Mesenchymal stem cell (in vitro differentiated cells and primary cell): Measurements from ENCODE around the gene PPP1R9A.

Experiments
- DNase-seq: peaks from one replicate; pipeline ENCODE4 v3.0.0-alpha.2; 2013
- H2AFZ ChIP-seq: one replicate; pipeline ENCODE4 v1.6.1; 2013; ENCODE audit warnings: low read depth, mild to moderate bottlenecking, control low read depth, inconsistent platforms, low read length, moderate library complexity
- H2AK5ac ChIP-seq: 2 replicates; pipeline ENCODE4 v1.6.1; 2013; ENCODE audit warnings: low read length, moderate library complexity, mild to moderate bottlenecking, inconsistent platforms; ENCODE audit not compliant: severe bottlenecking
- H2BK120ac ChIP-seq: one replicate; pipeline ENCODE4 v1.6.1; 2013; ENCODE audit warnings: low read depth, mild to moderate bottlenecking, inconsistent platforms, low read length, moderate library complexity
- H2BK12ac ChIP-seq, 2 experiments: one replicate each; pipeline ENCODE4 v1.6.1; 2013; ENCODE audit warnings: inconsistent platforms in 2 of 2, low read length in 2 of 2, mild to moderate bottlenecking in 2 of 2, moderate library complexity in 2 of 2, control low read depth in 1 of 2
- H2BK15ac ChIP-seq: one replicate; pipeline ENCODE4 v1.6.1; 2013; ENCODE audit warnings: mild to moderate bottlenecking, low read depth, inconsistent platforms; ENCODE audit not compliant: poor library complexity, severe bottlenecking
- H2BK5ac ChIP-seq: 2 replicates; pipeline ENCODE4 v1.6.1; 2013; ENCODE audit warnings: low read depth, mild to moderate bottlenecking, low read length, control low read depth, inconsistent platforms; ENCODE audit not compliant: poor library complexity, severe bottlenecking
- H3K14ac ChIP-seq, 2 experiments: one replicate each; pipeline ENCODE4 v1.6.1; 2013; ENCODE audit warnings: inconsistent platforms in 2 of 2, low read length in 2 of 2, control low read depth in 1 of 2, mild to moderate bottlenecking in 1 of 2, moderate library complexity in 1 of 2
- H3K18ac ChIP-seq, 2 experiments: one replicate each; pipeline ENCODE4 v1.6.1; 2013; ENCODE audit warnings: inconsistent platforms in 2 of 2, low read length in 2 of 2, control low read depth in 1 of 2, low read depth in 1 of 2, mild to moderate bottlenecking in 1 of 2
- H3K23ac ChIP-seq, 2 experiments: one replicate each; pipeline ENCODE4 v1.6.1; 2013; ENCODE audit warnings: inconsistent platforms in 2 of 2, low read length in 2 of 2, mild to moderate bottlenecking in 2 of 2, moderate library complexity in 2 of 2, control low read depth in 1 of 2
- H3K27ac ChIP-seq: 2 replicates; pipeline ENCODE4 v1.5.1; 2013; ENCODE audit warnings: mild to moderate bottlenecking, moderate library complexity, low read length, control low read depth, inconsistent platforms; ENCODE audit not compliant: poor library complexity, severe bottlenecking
- H3K27me3 ChIP-seq, 2 experiments: 2 replicates each; pipeline versions ENCODE4 v1.6.1 to v1.7.0; 2013; ENCODE audit warnings: low read length in 2 of 2, mild to moderate bottlenecking in 2 of 2, moderate library complexity in 2 of 2, control low read depth in 1 of 2, inconsistent platforms in 1 of 2; ENCODE audit not compliant: control insufficient read depth in 1 of 2, insufficient read depth in 1 of 2
- H3K36me3 ChIP-seq, 2 experiments: 2 replicates each; pipeline versions ENCODE4 v1.6.1 to v1.7.0; 2013; ENCODE audit warnings: low read length in 2 of 2, control low read depth in 1 of 2, inconsistent platforms in 1 of 2, low read depth in 1 of 2, mild to moderate bottlenecking in 1 of 2; ENCODE audit not compliant: insufficient read depth in 2 of 2, control insufficient read depth in 1 of 2
- H3K4ac ChIP-seq, 2 experiments: one replicate each; pipeline ENCODE4 v1.6.1; 2013; ENCODE audit warnings: inconsistent platforms in 2 of 2, low read length in 2 of 2, mild to moderate bottlenecking in 2 of 2, moderate library complexity in 2 of 2, control low read depth in 1 of 2, low read depth in 1 of 2
- H3K4me1 ChIP-seq: 2 replicates; pipeline ENCODE4 v1.6.1; 2013; ENCODE audit warnings: low read depth, low read length, control low read depth; ENCODE audit not compliant: control insufficient read depth, insufficient read depth
- H3K4me2 ChIP-seq: 2 replicates; pipeline ENCODE4 v1.6.1; 2013; ENCODE audit warnings: low read length, mild to moderate bottlenecking, inconsistent platforms; ENCODE audit not compliant: poor library complexity, severe bottlenecking
- H3K4me3 ChIP-seq, 2 experiments: 2 replicates each; pipeline versions ENCODE4 v1.5.1 to v1.7.0; 2013; ENCODE audit warnings: low read length in 2 of 2, mild to moderate bottlenecking in 2 of 2, control low read depth in 1 of 2, low read depth in 1 of 2; ENCODE audit not compliant: insufficient read depth in 1 of 2
- H3K79me1 ChIP-seq: replicated peaks from 2 replicates; pipeline ENCODE4 v1.6.1; 2013; ENCODE audit warnings: mild to moderate bottlenecking, control low read depth, low read length, inconsistent platforms; ENCODE audit not compliant: poor library complexity, severe bottlenecking
- H3K9ac ChIP-seq: 2 replicates; pipeline ENCODE4 v1.7.0; 2013; ENCODE audit warnings: mild to moderate bottlenecking, low read length, moderate library complexity
- H3K9me3 ChIP-seq: 2 replicates; pipeline ENCODE4 v1.7.0; 2013; ENCODE audit warnings: mild to moderate bottlenecking, low read length; ENCODE audit not compliant: control insufficient read depth
- H4K8ac ChIP-seq: one replicate; pipeline ENCODE4 v1.6.1; 2013; ENCODE audit warnings: inconsistent platforms, mild to moderate bottlenecking, low read length, moderate library complexity
- H4K91ac ChIP-seq: one replicate; pipeline ENCODE4 v1.6.1; 2013; ENCODE audit warnings: mild to moderate bottlenecking, low read length, inconsistent platforms
- WGBS: methylation state at CpG from one replicate; pipeline ENCODE4 v1.1.7; 2013; ENCODE audit warnings: mixed read lengths; 5-methylcytosine and 5-hydroxymethylcytosine counted together

The PPP1R9A gene

DNA sequence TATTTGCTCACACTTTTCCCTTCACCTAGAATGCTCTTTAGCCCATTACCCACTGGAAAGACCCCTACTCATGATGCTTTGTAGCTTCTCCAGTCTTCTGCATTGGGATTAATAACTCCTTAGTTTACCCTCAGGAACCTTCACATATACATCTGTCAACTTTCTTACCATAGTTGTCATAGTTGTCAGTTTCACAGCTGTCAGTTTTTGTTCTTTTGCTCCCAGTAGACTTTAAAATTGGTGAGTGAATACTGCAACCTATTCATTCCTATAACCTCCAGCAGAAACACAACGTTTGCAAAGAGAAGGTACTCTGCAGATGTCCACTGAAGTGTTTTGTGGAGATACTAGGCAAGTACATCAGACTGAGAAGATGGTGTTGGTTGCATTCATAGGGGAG is 414.3 kb downstream of the PPP1R9A start:
- H4K91ac ChIP-seq: no peak overlapping the region
- no peak overlapping the region for H2BK12ac ChIP-seq
- WGBS: 100% methylated on average over 1 of the region's 1 CpG
- H3K4me1 ChIP-seq: peaks cover 4% of the 10 kb centered on the region
- no peak overlapping the region for H2BK120ac ChIP-seq
- H2AK5ac ChIP-seq: no peak overlapping the region
- H3K14ac ChIP-seq: no peak overlapping the region
- peaks cover 0 to 18% of the 10 kb centered on the region in 2 experiments for H3K27me3 ChIP-seq
- peaks cover 4% of the 10 kb centered on the region for H3K9me3 ChIP-seq
- DNase-seq: no peak
- no peak overlapping the region for H2BK5ac ChIP-seq
- H3K23ac ChIP-seq: no peak overlapping the region
- no peak overlapping the region for H4K8ac ChIP-seq
- H3K36me3 ChIP-seq: no peaks in the 10 kb centered on the region
- H3K27ac ChIP-seq: no peak overlapping the region
- H3K79me1 ChIP-seq: no peaks in the 10 kb centered on the region
- no peak overlapping the region for H3K9ac ChIP-seq
- no peak overlapping the region for H3K4ac ChIP-seq
- H3K4me2 ChIP-seq: no peak overlapping the region
- H2BK15ac ChIP-seq: no peak overlapping the region
- no peak overlapping the region for H3K4me3 ChIP-seq
- no peak overlapping the region for H2AFZ ChIP-seq
- H3K18ac ChIP-seq: no peak overlapping the region

GRCh38 chr7:95322396-95322795 is 415.0 kb downstream of the PPP1R9A start:
- peaks cover 4% of the 10 kb centered on the region for H3K4me1 ChIP-seq
- H2BK15ac ChIP-seq: no peak overlapping the region
- no peaks in the 10 kb centered on the region for H3K79me1 ChIP-seq
- no peaks in the 10 kb centered on the region for H3K36me3 ChIP-seq
- H3K14ac ChIP-seq: no peak overlapping the region
- no peak for DNase-seq
- no peak overlapping the region for H3K27ac ChIP-seq
- H4K8ac ChIP-seq: no peak overlapping the region
- H2BK12ac ChIP-seq: no peak overlapping the region
- H3K4me2 ChIP-seq: no peak overlapping the region
- no peak overlapping the region for H2AFZ ChIP-seq
- H4K91ac ChIP-seq: no peak overlapping the region
- H2BK120ac ChIP-seq: no peak overlapping the region
- H2AK5ac ChIP-seq: no peak overlapping the region
- peaks cover 0 to 18% of the 10 kb centered on the region in 2 experiments for H3K27me3 ChIP-seq
- H3K9me3 ChIP-seq: peaks cover 4% of the 10 kb centered on the region
- 83% methylated on average over 7 of the region's 8 CpGs for WGBS
- H3K23ac ChIP-seq: no peak overlapping the region
- no peak overlapping the region for H3K4me3 ChIP-seq
- H2BK5ac ChIP-seq: no peak overlapping the region
- H3K18ac ChIP-seq: no peak overlapping the region
- H3K4ac ChIP-seq: no peak overlapping the region
- H3K9ac ChIP-seq: no peak overlapping the region

DNA sequence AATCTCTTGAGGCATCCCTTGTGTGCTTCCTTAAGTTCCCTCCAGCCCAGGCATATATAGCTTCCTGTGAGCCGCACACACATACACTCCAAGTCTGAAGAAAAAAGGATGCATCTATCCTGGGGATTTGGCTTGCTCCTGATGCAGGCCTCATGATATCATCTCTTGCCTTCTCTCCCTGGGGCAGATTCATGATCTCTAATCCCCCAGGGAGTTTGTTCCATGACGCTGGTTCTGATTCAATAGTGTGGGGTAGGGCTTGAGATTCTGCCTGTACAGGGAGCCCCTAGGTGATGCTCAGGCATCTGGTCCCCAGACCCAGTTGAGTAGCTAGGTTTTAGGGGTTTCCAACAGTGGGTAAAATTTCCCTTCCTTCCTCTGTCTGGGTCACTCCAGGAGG is 415.5 kb downstream of the PPP1R9A start:
- Histone ChIP-seq H3K14ac (no peak overlapping the region), H2AFZ (no peak overlapping the region), H2BK12ac (no peak overlapping the region), H4K8ac (no peak overlapping the region), H4K91ac (no peak overlapping the region), H3K23ac (no peak overlapping the region), H2AK5ac (no peak overlapping the region), H3K27ac (no peak overlapping the region), H3K79me1 (no peaks in the 10 kb centered on the region), H3K9ac (no peak overlapping the region), H3K9me3 (peaks cover 4% of the 10 kb centered on the region), H3K4me3 (no peak overlapping the region), H3K4ac (no peak overlapping the region), H3K4me1 (peaks cover 4% of the 10 kb centered on the region), H2BK5ac (no peak overlapping the region), H3K18ac (no peak overlapping the region), H3K4me2 (no peak overlapping the region), H2BK120ac (no peak overlapping the region), H2BK15ac (no peak overlapping the region), H3K27me3 (peaks cover 0 to 18% of the 10 kb centered on the region in 2 experiments), H3K36me3 (no peaks in the 10 kb centered on the region)
- DNase-seq: no peak
- WGBS: 75% methylated on average over 1 of the region's 2 CpGs

DNA sequence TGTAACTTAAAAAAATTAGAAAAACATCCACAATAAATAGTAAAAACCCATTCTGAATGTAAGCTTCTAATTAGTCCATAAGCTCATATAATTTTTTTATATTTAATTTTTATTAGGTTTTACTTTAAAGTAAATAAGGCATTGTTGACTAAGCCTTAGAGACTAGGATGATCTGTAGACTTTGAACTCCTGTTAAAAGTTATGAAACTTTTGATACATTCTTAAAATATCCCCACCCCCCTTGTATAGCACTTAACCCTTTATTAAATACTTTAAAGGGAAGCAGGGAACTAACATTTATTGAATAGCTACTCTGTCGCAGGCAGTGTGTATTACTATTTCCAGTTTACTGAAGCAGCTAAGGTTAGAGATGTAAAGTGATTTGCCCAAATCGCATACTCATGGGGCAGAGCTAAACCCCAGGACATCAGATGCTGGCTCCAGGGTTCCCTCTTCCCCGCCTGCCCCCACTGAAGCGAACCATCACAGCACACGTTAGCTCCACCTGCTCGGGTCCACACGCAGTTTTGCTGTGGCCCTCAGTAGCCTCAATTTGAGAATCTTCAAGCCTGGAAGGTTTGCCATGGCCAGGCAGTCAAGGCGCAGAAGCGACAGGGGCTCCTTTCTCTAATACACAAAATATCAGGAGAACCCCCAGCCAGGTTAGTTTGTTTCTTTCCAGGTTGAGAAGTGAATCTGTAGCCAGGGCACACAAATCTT is 416.2 kb downstream of the PPP1R9A start:
- H4K8ac ChIP-seq: no peak overlapping the region
- no peaks in the 10 kb centered on the region for H3K36me3 ChIP-seq
- H3K14ac ChIP-seq: no peak overlapping the region
- WGBS: 85% methylated on average over 6 of the region's 9 CpGs
- no peak overlapping the region for H3K4ac ChIP-seq
- H3K18ac ChIP-seq: no peak overlapping the region
- H3K4me2 ChIP-seq: no peak overlapping the region
- no peak for DNase-seq
- H2BK12ac ChIP-seq: no peak overlapping the region
- H2BK15ac ChIP-seq: no peak overlapping the region
- no peak overlapping the region for H3K23ac ChIP-seq
- no peak overlapping the region for H3K4me3 ChIP-seq
- H3K9ac ChIP-seq: no peak overlapping the region
- H2BK120ac ChIP-seq: no peak overlapping the region
- peaks cover 0 to 18% of the 10 kb centered on the region in 2 experiments for H3K27me3 ChIP-seq
- peaks cover 4% of the 10 kb centered on the region for H3K9me3 ChIP-seq
- H3K79me1 ChIP-seq: no peaks in the 10 kb centered on the region
- H2AFZ ChIP-seq: no peak overlapping the region
- no peak overlapping the region for H4K91ac ChIP-seq
- no peak overlapping the region for H2AK5ac ChIP-seq
- H3K27ac ChIP-seq: no peak overlapping the region
- H2BK5ac ChIP-seq: no peak overlapping the region
- peaks cover 4% of the 10 kb centered on the region for H3K4me1 ChIP-seq
